HG03135 (cell line): Measurements from ENCODE around the gene USP12.
"Not testable (repeated sequence)": the region's sequence is repeated elsewhere in the genome, so short reads cannot be mapped to it uniquely, and the experiment has no call there.

Experiments
- ATAC-seq: cut with Tn5 transposase; IDR thresholded peaks from one replicate; pipeline ENCODE4 v1.9.1; 2021; ENCODE audit warnings: mild to moderate bottlenecking, moderate library complexity; ENCODE audit not compliant: unreplicated experiment

The USP12 gene

GRCh38 chr13:27124571-27124970 lies 47.0 kb downstream of the USP12 start:
- ATAC-seq, result no peak

- not testable (repeated sequence) for ATAC-seq
Measured at GRCh38 chr13:27123445-27123844, 48.2 kb downstream of the USP12 start.

GRCh38 chr13:27122036-27122435 lies 49.6 kb downstream of the USP12 start:
- ATAC-seq, result no peak

DNA sequence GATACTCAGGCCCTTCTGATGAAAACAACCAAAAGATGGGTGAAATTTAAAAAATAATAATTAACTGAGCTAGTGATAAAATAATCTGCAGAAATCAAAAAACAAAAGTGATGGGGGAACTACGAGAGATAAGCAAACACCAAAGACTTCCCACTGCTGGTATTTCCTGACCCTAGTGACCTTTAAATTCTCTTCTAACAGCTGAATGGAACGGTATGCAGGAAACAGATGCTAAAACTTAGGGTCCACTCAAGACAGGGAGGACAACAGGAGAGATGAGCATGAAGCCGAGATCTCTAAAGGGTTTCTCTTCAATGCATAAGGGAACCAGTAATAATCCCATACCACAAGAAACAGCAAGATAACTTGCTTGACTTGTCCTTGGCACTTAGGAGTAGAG lies 50.8 kb downstream of the USP12 start:
- no peak for ATAC-seq

- no peak for ATAC-seq
Measured at GRCh38 chr13:27120011-27120410, 51.6 kb downstream of the USP12 start.

DNA sequence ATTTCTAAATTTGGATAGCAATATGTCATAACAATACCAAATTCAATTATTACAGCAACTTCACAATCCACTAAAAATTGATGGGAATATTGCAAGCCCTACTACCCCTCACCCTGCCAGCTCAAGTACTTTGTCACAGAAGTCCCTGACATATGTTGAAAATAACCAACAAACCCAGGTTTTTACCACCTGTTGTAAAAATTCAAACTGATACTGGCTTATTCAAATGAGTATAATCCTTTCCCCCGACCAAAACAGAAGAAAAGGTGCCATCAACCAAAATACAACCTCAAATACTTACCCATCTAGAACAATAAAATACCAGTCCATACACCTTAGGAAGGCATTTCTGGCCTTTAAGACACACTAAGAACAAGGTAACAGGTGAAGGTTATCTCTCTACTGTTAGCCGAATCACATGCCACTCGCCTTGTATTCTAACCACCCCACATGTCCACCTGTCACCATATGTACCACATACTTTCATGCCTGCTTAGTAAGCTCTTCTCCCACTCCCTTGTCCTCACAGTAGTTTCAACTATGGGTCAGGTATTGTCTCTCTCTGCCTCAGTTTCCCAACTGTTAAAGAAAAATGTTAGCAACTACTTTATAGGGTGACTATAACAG lies 53.1 kb downstream of the USP12 start:
- ATAC-seq, result no peak

GRCh38 chr13:27117952-27118351 lies 53.7 kb downstream of the USP12 start:
- ATAC-seq, result no peak

DNA sequence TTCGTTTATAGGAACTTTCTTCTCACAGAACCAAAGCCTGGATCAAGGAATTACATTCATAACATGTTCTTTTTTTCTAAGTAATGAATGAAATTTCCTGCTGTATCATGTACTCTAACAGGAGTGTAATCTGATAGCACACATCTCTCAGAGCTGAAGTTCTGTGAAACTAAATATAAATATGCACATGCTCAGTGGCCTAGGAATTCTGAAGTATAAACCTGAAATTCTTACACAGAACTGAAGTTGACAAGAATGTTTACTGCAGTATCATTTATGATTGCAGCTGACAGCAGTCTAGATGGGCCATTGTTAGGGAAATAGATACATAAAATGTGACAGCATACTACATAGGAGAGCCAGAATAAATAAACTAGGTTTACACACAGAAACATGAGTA lies 54.5 kb downstream of the USP12 start:
- ATAC-seq, result no peak

DNA sequence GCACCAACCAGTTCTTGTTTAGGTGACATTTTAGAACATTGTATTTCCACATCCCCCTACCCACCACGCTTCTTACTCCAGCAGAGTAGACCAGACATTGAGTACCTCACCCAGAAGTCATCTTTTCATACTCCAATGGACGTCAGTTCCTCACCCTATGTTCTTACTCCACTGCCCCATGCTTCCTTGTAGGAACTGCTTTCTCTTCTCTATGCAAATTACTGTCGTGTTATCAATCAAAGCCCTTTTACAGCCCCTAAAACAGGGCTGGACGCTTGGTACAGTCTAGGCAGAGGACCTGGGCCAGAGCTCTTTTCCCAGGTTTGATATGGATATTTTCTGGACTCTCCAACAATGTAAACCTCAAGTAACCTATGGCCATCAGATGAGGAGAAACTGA lies 58.2 kb downstream of the USP12 start:
- ATAC-seq, result no peak

- no peak for ATAC-seq
Measured at GRCh38 chr13:27112006-27112405, 59.6 kb downstream of the USP12 start.

- no peak for ATAC-seq
Measured at GRCh38 chr13:27110056-27110746, 61.4 kb downstream of the USP12 start.

DNA sequence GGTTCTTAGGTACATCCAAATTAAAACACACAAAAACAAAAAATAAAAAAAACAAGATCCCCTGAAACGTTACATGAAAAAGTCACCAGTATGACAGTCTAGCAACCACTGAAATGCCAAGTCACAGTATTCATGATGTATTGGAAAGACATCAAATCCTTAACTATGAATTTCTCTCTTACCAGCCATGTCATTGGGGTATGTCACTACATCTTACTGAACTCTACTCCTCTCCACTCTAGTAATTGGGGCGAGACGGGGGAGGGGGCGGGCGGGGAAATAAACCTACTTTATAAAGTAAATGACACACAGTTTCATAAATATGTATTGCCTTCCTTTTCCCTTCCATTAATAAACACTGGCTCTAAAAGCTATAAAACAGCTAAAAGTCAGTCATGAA lies 65.5 kb downstream of the USP12 start:
- no peak for ATAC-seq

DNA sequence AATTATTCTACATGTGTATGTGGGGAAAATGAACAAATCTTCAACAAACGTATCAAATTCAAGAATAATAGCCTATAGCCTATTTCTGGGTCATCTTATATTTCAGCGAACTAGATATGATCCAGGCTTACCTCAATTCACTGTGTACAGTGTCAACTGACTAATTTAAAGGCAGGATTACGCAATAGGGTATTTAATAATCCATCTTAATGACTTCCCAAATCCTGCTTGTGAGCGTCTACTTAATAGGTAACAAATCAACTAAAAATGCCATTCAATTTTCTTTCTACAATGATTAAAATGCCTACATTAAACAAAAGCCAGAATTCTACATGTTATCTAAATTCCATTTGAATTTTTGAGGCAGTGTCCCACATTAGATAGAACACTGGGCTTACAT lies 67.0 kb downstream of the USP12 start:
- ATAC-seq, result no peak

- ATAC-seq, result no peak
Measured at GRCh38 chr13:27101847-27102246, 69.8 kb downstream of the USP12 start.

- no peak for ATAC-seq
Measured at GRCh38 chr13:27101289-27101688, 70.3 kb downstream of the USP12 start.

- no peak for ATAC-seq
Measured at GRCh38 chr13:27097691-27098090, 73.9 kb downstream of the USP12 start.

DNA sequence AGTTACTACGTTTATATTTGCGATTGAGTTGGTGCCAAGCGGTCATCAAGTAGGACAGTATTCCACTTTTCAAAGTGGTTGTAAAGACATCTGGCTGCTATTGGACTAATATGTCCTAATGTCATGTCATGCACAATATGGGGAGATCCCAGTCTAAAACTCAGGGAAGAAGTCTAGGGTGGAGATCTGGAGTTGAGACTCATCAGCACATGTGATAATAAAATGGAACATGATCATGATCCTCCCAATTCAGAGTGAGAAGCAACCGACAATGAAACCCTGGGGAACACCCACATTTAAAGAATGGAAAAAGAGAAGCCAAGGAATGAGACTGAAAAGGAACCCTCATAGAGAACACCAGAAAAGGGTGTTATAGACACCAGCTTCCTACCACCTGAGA lies 80.2 kb downstream of the USP12 start:
- no peak for ATAC-seq

DNA sequence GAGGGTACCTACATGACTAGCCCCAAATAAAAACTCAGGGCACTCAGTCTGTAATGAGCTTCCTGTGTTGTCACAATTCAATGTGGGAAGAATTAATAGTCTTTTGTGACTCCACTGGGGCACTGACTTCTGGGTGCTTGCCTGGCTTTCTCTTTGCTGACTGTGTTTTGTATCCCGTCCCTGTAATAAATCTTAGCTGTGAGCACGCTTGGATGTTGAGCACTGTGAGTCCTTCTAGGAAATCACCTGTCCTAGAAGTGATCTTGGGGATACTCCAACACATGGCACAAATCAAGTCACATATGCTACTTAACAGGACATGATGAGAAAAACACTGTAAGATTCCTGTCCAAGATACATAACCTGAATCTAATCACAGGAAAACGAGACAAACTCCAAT lies 83.0 kb downstream of the USP12 start:
- ATAC-seq, result no peak

DNA sequence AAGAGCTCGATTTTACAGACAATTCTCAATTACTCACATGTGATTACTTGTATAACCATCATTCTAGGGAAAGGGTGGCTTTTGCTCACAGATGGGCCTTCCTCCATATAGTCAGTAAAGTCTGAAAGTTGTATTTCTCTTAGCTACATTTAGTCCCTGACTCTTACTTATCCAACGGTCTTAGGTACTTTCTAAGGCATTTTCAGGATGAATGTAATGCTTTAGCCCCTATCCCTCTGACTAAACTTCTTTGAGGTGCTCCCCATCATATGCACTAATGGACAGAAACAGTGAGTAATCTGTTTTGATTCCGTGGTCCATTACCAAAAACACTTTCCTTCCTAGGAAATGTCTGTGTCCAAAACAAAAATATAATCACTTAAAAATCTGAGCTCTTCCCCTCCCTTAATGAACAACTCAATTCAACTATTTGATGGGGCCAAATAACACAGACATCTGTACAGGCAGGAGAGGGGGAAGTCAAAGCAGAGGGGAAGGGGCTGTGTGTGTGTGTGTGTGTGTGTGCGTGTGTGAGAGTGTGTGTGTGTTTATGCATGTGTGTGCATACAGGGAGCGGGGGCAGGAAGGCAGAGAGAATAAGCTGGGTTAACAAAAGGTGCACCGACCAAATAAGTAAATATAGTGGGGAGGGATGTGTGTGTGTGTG lies 84.9 kb downstream of the USP12 start:
- ATAC-seq, result no peak

- ATAC-seq, result no peak
Measured at GRCh38 chr13:27083183-27083582, 88.4 kb downstream of the USP12 start.

DNA sequence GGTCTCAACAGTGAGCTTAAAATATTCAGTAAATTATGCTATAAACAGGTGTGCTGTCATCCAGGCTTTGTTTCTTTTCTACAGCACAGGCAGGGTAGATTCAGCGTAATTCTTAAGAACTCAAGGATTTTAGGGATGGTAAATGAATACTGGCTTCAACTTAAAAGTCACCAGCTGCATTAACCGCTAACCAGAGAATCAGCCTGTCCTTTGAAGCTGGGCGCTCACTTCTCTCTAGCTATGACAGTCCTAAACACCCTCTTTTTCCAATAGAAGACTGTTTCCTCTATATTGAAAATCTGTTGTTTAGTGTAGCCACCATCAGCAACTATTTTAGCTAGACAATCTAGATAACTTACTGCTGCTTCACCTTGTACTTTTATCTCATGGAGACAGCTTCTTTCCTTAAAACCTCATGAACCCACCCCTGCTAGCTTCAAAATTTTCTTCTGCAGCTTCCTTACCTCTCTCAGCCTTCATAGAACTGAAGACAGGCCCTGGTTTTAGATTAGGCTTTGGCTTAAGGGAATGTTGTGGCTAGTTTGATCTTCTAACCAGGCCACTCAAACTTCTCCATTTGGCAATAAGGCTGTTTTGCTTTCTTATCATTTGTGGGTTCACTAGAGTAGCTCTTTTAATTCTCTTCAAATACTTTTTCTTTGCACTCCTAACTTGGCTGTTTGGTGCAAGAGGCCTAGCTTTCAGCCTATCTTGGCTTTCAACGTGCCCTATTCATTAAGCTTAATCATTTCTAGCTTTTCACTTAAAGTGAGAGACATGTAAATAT lies 89.5 kb downstream of the USP12 start:
- no peak for ATAC-seq
